ENCODE results near the gene LPP. TPM values are rescaled to one million over a fixed set of nuclear protein-coding genes. Genes with fewer than 3 reads are reported as not detected.

The LPP gene
- total RNA-seq, 4 donors from 2014 or later = 207 to 592 (median 406) TPM

DNA sequence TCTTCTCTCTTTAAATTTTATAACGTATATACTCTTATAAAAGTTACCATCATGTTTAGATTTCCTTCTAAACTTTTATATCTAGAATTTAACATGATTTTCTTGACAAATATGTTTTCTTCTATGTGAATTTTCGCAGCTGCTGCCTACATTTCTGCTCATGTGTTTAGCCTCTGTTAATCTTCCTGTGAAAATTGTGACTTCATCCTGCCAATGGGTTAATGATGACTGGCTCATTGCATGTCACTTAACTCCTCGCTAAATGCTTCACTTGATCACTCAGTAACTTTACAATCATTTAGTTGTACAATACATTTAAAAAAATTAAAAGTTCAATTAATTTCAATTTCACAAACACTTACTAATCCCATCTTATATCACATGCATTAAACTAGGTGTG, 178.1 kb downstream of the LPP start:
- DNase-seq = no peak
- no peak overlapping the region for H3K27ac ChIP-seq
- H3K4me3 ChIP-seq = no peak overlapping the region
- H3K27me3 ChIP-seq = no peaks in the 10 kb centered on the region
- 89 to 91% methylated on average over 3 of the region's 3 CpGs for WGBS, 2 donors (ENCODE audit: low coverage in 1 of 2)
- no peaks in the 10 kb centered on the region for H3K36me3 ChIP-seq
- peaks cover 0 to 25% (median 3%) of the 10 kb centered on the region in 4 donors for H3K4me1 ChIP-seq
- TF ChIP-seq EP300 (IDR thresholded peaks at IDR 0.05; ENCODE audit: low read depth) (no peak), POLR2AphosphoS5 (IDR thresholded peaks at IDR 0.05) (no peak), POLR2A (IDR thresholded peaks at IDR 0.05) (no peak)
- TF ChIP-seq, protein P1, sequence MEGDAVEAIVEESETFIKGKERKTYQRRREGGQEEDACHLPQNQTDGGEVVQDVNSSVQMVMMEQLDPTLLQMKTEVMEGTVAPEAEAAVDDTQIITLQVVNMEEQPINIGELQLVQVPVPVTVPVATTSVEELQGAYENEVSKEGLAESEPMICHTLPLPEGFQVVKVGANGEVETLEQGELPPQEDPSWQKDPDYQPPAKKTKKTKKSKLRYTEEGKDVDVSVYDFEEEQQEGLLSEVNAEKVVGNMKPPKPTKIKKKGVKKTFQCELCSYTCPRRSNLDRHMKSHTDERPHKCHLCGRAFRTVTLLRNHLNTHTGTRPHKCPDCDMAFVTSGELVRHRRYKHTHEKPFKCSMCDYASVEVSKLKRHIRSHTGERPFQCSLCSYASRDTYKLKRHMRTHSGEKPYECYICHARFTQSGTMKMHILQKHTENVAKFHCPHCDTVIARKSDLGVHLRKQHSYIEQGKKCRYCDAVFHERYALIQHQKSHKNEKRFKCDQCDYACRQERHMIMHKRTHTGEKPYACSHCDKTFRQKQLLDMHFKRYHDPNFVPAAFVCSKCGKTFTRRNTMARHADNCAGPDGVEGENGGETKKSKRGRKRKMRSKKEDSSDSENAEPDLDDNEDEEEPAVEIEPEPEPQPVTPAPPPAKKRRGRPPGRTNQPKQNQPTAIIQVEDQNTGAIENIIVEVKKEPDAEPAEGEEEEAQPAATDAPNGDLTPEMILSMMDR (IDR thresholded peaks at IDR 0.05) = no peak
- no peaks in the 10 kb centered on the region for H3K9me3 ChIP-seq
- in situ Hi-C loops (cut with MboI; ENCODE audit: low pct_ligation_motif_present in 1 of 4, low pct_unique_long_range_greater_than_20kb in 1 of 4, low sequenced_read_pairs in 3 of 4) (no loop called here), intact Hi-C loops (cut with DNase I; ENCODE audit: low total_unique reads) (no loop called here)

DNA sequence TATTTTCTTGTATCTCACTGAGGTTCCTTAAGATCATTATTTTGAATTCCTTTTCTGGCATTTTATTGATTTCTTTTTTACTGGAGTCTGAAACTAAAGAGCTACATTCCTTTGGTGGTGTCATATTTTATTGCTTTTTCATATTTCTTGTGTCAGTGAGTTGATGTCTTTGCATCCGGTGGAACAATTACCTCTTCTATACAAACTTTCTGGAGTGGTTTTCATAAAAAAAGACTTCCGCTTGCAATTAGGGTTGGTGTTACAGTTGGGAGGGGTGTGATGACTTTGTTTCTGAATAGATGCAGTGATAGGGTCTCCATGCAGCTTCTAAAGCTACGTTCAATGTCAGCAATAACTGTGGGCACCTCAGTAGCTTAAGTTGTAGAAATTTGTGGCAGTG, 181.7 kb downstream of the LPP start:
- Histone ChIP-seq H3K4me3 (no peak overlapping the region), H3K27ac (no peak overlapping the region), H3K27me3 (no peaks in the 10 kb centered on the region), H3K4me1 (peaks cover 0 to 32% (median 0%) of the 10 kb centered on the region in 4 donors), H3K36me3 (no peaks in the 10 kb centered on the region), H3K9me3 (no peaks in the 10 kb centered on the region)
- 93 to 95% methylated on average over 2 to 3 of the region's 3 CpGs for WGBS, 2 donors (ENCODE audit: low coverage in 1 of 2)
- intact Hi-C loops (cut with DNase I; ENCODE audit: low total_unique reads) (no loop called here), in situ Hi-C loops (cut with MboI; ENCODE audit: low pct_ligation_motif_present in 1 of 4, low pct_unique_long_range_greater_than_20kb in 1 of 4, low sequenced_read_pairs in 3 of 4) (no loop called here)
- no peak for DNase-seq
- no peak for TF ChIP-seq POLR2A (IDR thresholded peaks at IDR 0.05)
- TF ChIP-seq, protein P1 (IDR thresholded peaks at IDR 0.05) = no peak
- no peak for TF ChIP-seq POLR2AphosphoS5 (IDR thresholded peaks at IDR 0.05)
- TF ChIP-seq EP300 (IDR thresholded peaks at IDR 0.05; ENCODE audit: low read depth) = no peak

DNA sequence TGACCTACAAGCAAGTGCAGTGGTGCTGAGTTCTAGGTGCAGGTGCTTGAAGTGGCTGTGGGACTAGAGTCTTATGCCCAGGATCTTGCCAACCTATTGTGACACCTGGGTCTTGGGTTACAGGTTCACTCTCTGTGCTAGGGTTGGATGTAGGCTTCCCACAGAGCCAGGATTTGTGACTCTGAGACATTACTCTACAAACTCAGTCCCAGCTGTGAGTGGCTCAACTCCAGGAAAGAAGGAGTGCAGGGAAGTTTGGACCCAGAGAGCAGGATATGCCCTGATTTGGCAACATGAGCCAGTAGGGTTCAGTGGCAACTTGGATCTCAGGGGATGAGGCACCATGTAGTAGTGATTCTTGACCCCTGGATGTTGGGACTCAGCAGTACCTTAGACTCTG, 182.2 kb downstream of the LPP start:
- TF ChIP-seq, protein P1 (IDR thresholded peaks at IDR 0.05) = no peak
- TF ChIP-seq POLR2A (IDR thresholded peaks at IDR 0.05) = no peak
- TF ChIP-seq EP300 (IDR thresholded peaks at IDR 0.05; ENCODE audit: low read depth) = no peak
- no peak for TF ChIP-seq POLR2AphosphoS5 (IDR thresholded peaks at IDR 0.05)
- DNase-seq = no peak
- intact Hi-C loops (cut with DNase I; ENCODE audit: low total_unique reads) = no loop called here
- Histone ChIP-seq H3K27me3 (no peaks in the 10 kb centered on the region), H3K4me3 (no peak overlapping the region), H3K36me3 (no peaks in the 10 kb centered on the region), H3K27ac (no peak overlapping the region), H3K9me3 (no peaks in the 10 kb centered on the region), H3K4me1 (peaks cover 0 to 34% (median under 1%) of the 10 kb centered on the region in 4 donors)
- in situ Hi-C loops (cut with MboI; ENCODE audit: low pct_ligation_motif_present in 1 of 4, low pct_unique_long_range_greater_than_20kb in 1 of 4, low sequenced_read_pairs in 3 of 4) = no loop called here

DNA sequence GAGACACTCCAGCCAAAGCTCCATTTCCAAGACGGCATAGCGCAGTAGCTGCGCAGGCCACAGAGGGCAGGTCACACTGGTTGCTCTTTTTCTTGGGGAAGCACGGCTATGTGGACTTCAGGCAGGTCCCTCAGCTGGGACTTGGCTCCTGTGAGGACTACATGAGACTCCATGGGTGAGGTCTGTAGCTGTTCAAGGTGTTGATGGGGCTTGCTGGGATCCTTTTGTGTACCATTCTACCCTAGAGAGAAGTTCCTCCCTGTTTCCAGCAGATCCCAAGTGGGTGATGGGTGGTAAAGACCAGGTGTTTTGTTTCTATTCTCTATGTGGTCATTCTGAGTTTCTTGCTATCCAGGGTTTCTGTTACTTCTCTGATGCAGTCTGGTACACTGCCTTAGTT, 183.3 kb downstream of the LPP start:
- no peaks in the 10 kb centered on the region for H3K36me3 ChIP-seq
- peaks cover 0 to 29% (median 2%) of the 10 kb centered on the region in 4 donors for H3K4me1 ChIP-seq
- no peak overlapping the region for H3K4me3 ChIP-seq
- 98% methylated on average over 4 of the region's 4 CpGs; no CpG with 5 or more reads in 1 of the 2 donors for WGBS, 2 donors (ENCODE audit: low coverage in 1 of 2)
- H3K9me3 ChIP-seq = no peaks in the 10 kb centered on the region
- H3K27me3 ChIP-seq = no peaks in the 10 kb centered on the region
- H3K27ac ChIP-seq = no peak overlapping the region
- DNase-seq = no peak
- intact Hi-C loops (cut with DNase I; ENCODE audit: low total_unique reads) (no loop called here), in situ Hi-C loops (cut with MboI; ENCODE audit: low pct_ligation_motif_present in 1 of 4, low pct_unique_long_range_greater_than_20kb in 1 of 4, low sequenced_read_pairs in 3 of 4) (no loop called here)
- TF ChIP-seq POLR2A (IDR thresholded peaks at IDR 0.05) = no peak
- no peak for TF ChIP-seq POLR2AphosphoS5 (IDR thresholded peaks at IDR 0.05)
- TF ChIP-seq, protein P1 (IDR thresholded peaks at IDR 0.05) = no peak
- no peak for TF ChIP-seq EP300 (IDR thresholded peaks at IDR 0.05; ENCODE audit: low read depth)
